Right lung (tissue), 5 donors: Measurements from ENCODE around the gene ZNF285. TPM values are rescaled to one million over a fixed set of nuclear protein-coding genes. Genes with fewer than 3 reads are reported as not detected.

Experiments
- polyA plus RNA-seq, 5 donors: library from polyadenylated mRNA; unstranded; fragments of 120-200 nt; gene quantifications; one replicate each; pipeline versions ENCODE4 v1.2.1 to v1.2.3, GENCODE V29; 2013; ENCODE audit warnings: inconsistent platforms in 1 of 5, low replicate concordance in 1 of 5; ENCODE audit not compliant: insufficient read length in 5 of 5, insufficient read depth in 1 of 5

Gene ZNF285
- polyA plus RNA-seq, 5 donors = 8.3 to 17.0 (median 14.1) TPM

Other genes with a start within 250 kb of the ZNF285 start
- 10 to 100 TPM; 22.7 to 34.6 (median 27.9) TPM for gene ZNF226, start 236.5 kb downstream of the ZNF285 start, polyA plus RNA-seq
- 10 to 100 TPM; 19.2 to 33.0 (median 29.3) TPM for gene ZNF227, start 189.1 kb downstream of the ZNF285 start, polyA plus RNA-seq
- 1 to 10 TPM; 4.2 to 8.5 (median 7.2) TPM for gene ZNF233, start 141.7 kb downstream of the ZNF285 start, polyA plus RNA-seq
- 10 to 100 TPM in 4 of 5 donors, 1 to 10 TPM in 1; 8.1 to 14.4 (median 12.2) TPM for gene ZNF235, start 96.6 kb downstream of the ZNF285 start, polyA plus RNA-seq
- gene ZNF112, start 44.9 kb downstream of the ZNF285 start, polyA plus RNA-seq = 10 to 100 TPM in 4 of 5 donors, 1 to 10 TPM in 1; 8.4 to 15.1 (median 12.1) TPM
- 10 to 100 TPM in 4 of 5 donors, 1 to 10 TPM in 1; 7.9 to 16.1 (median 12.6) TPM for gene ZNF229, start 46.9 kb upstream of the ZNF285 start, polyA plus RNA-seq
- gene ZNF180, start 98.9 kb upstream of the ZNF285 start, polyA plus RNA-seq = 10 to 100 TPM; 11.0 to 18.6 (median 16.1) TPM
- gene CEACAM20, start 128.1 kb upstream of the ZNF285 start, polyA plus RNA-seq = not detected
- under 1 TPM in 2 of 5 donors, not detected in 3; 0.31 to 0.33 TPM for gene IGSF23, start 212.0 kb upstream of the ZNF285 start, polyA plus RNA-seq
- 10 to 100 TPM; 21.4 to 29.9 (median 24.4) TPM for gene PVR, start 242.3 kb upstream of the ZNF285 start, polyA plus RNA-seq